Kidney epithelial cell (primary cell): ENCODE data around the gene FAM98C. TPM values are rescaled to one million over a fixed set of nuclear protein-coding genes. Genes with fewer than 3 reads are reported as not detected.
"Not testable (repeated sequence)": the region's sequence is repeated elsewhere in the genome, so short reads cannot be mapped to it uniquely, and the experiment has no call there.

Experiments
- DNase-seq: peaks from one replicate; pipeline ENCODE4 v3.0.0-alpha.2; 2010; ENCODE audit warnings: low read depth
- H3K27me3 ChIP-seq: 2 replicates; pipeline ENCODE4 v1.6.0; 2011; ENCODE audit warnings: low read length; ENCODE audit not compliant: control insufficient read depth, insufficient read depth
- H3K36me3 ChIP-seq: 2 replicates; pipeline ENCODE4 v1.5.1; 2011; ENCODE audit warnings: low read length; ENCODE audit not compliant: control insufficient read depth, insufficient read depth
- H3K4me3 ChIP-seq: 2 replicates; pipeline ENCODE4 v1.5.1; 2011; ENCODE audit warnings: low read depth, mild to moderate bottlenecking, control low read depth, low read length
- CTCF ChIP-seq: IDR thresholded peaks from 2 replicates; pipeline ENCODE4 v1.5.1; 2011; ENCODE audit warnings: mild to moderate bottlenecking, moderate library complexity, low read length, control low read depth, inconsistent platforms; ENCODE audit not compliant: insufficient read depth, poor library complexity, severe bottlenecking
- total RNA-seq: library from RNA; depleted of rRNA; stranded (reverse); fragments of >200 nt; gene quantifications from 2 replicates; pipeline ENCODE4 v1.2.3, GENCODE V29; 2015

FAM98C gene
- total RNA-seq, 1 donor from 2014 or later, result 17.8 TPM

GRCh38 chr19:38405276-38405675 lies 2.4 kb downstream of the FAM98C start:
- no peak for TF ChIP-seq CTCF
- Histone ChIP-seq H3K27me3 (no peaks in the 10 kb centered on the region), H3K4me3 (no peak overlapping the region), H3K36me3 (no peaks in the 10 kb centered on the region)
- DNase-seq, result no peak

- peaks cover 11% of the 10 kb centered on the region for H3K27me3 ChIP-seq
- H3K4me3 ChIP-seq, result no peak overlapping the region
- no peak for TF ChIP-seq CTCF
- no peaks in the 10 kb centered on the region for H3K36me3 ChIP-seq
- no peak for DNase-seq
Observed at GRCh38 chr19:38409631-38410133, 6.8 kb downstream of the FAM98C start.

- H3K27me3 ChIP-seq, result peaks cover 11% of the 10 kb centered on the region
- H3K4me3 ChIP-seq, DNase-seq, H3K36me3 ChIP-seq: not testable (repeated sequence)
Observed at GRCh38 chr19:38410407-38410806, 7.5 kb downstream of the FAM98C start.

- H3K4me3 ChIP-seq, result no peak overlapping the region
- H3K27me3 ChIP-seq, result peaks cover 11% of the 10 kb centered on the region
- DNase-seq, result no peak
- H3K36me3 ChIP-seq, result no peaks in the 10 kb centered on the region
- no peak for TF ChIP-seq CTCF
Observed at GRCh38 chr19:38411041-38411712, 8.3 kb downstream of the FAM98C start.

GRCh38 chr19:38411898-38412297 lies 9.0 kb downstream of the FAM98C start:
- not testable (repeated sequence) for DNase-seq, H3K36me3 ChIP-seq, H3K4me3 ChIP-seq
- H3K27me3 ChIP-seq, result peaks cover 12% of the 10 kb centered on the region

- Histone ChIP-seq H3K4me3 (no peak overlapping the region), H3K27me3 (peaks cover 18% of the 10 kb centered on the region), H3K36me3 (no peaks in the 10 kb centered on the region)
- no peak for DNase-seq
- no peak for TF ChIP-seq CTCF
Observed at GRCh38 chr19:38412491-38412890, 9.6 kb downstream of the FAM98C start.

- no peak overlapping the region for H3K4me3 ChIP-seq
- DNase-seq, result no peak
- peaks cover 22% of the 10 kb centered on the region for H3K27me3 ChIP-seq
- no peak for TF ChIP-seq CTCF
- H3K36me3 ChIP-seq, result no peaks in the 10 kb centered on the region
Observed at GRCh38 chr19:38412961-38413360, 10.1 kb downstream of the FAM98C start.
